Natural killer cell (primary cell): ENCODE results near the gene DAB2IP. TPM values are rescaled to one million over a fixed set of nuclear protein-coding genes. Genes with fewer than 3 reads are reported as not detected.
"Not testable (repeated sequence)": the region's sequence is repeated elsewhere in the genome, so short reads cannot be mapped to it uniquely, and the experiment has no call there.

Source experiments
- ATAC-seq, 3 donors: fragments of 150-1000 bp in 2 of 3; fragments of 200-7000 bp in 1 of 3; cut with Tn5 transposase; 1 replicate in 1 of 3; 2 replicates in 2 of 3; pipeline ENCODE4 v1.10.0; 2021; ENCODE audit warnings: mild to moderate bottlenecking in 2 of 3, moderate library complexity in 2 of 3
- DNase-seq, 2 donors: peaks; one replicate each; pipeline versions ENCODE4 v3.0.0 to v3.0.0-alpha.2; 2013 to 2021; ENCODE audit warnings: mixed read lengths in 1 of 2
- H3K27ac ChIP-seq: one replicate; pipeline ENCODE4 v1.5.1; 2013; ENCODE audit warnings: mild to moderate bottlenecking, low read length
- H3K27me3 ChIP-seq: one replicate; pipeline ENCODE4 v1.6.1; 2013; ENCODE audit warnings: low read length; ENCODE audit not compliant: control insufficient read depth, insufficient read depth
- H3K36me3 ChIP-seq: one replicate; pipeline ENCODE4 v1.6.1; 2013; ENCODE audit warnings: low read length; ENCODE audit not compliant: control insufficient read depth, insufficient read depth
- H3K4me1 ChIP-seq: one replicate; pipeline ENCODE4 v1.6.1; 2013; ENCODE audit warnings: low read length; ENCODE audit not compliant: control insufficient read depth, insufficient read depth
- H3K4me3 ChIP-seq: one replicate; pipeline ENCODE4 v1.5.1; 2013; ENCODE audit warnings: low read length
- H3K9me3 ChIP-seq: one replicate; pipeline ENCODE4 v1.6.1; 2013; ENCODE audit warnings: low read length; ENCODE audit not compliant: control insufficient read depth, insufficient read depth
- H3K27ac Mint-ChIP-seq, 2 donors: one replicate each; pipeline ENCODE4 v1.8.0; 2022; ENCODE audit warnings: mild to moderate bottlenecking in 2 of 2, mixed read lengths in 2 of 2, moderate library complexity in 1 of 2
- H3K27me3 Mint-ChIP-seq, 2 donors: one replicate each; pipeline ENCODE4 v1.8.0; 2022; ENCODE audit warnings: low read depth in 2 of 2, mixed read lengths in 2 of 2
- H3K36me3 Mint-ChIP-seq: one replicate; pipeline ENCODE4 v1.8.0; 2022; ENCODE audit warnings: mixed read lengths
- H3K4me1 Mint-ChIP-seq, 2 donors: one replicate each; pipeline ENCODE4 v1.8.0; 2022; ENCODE audit warnings: mixed read lengths in 2 of 2
- H3K4me3 Mint-ChIP-seq: one replicate; pipeline ENCODE4 v1.8.0; 2022; ENCODE audit warnings: mild to moderate bottlenecking, moderate library complexity, mixed read lengths
- H3K9me3 Mint-ChIP-seq, 2 donors: one replicate each; pipeline ENCODE4 v1.8.0; 2022; ENCODE audit warnings: mixed read lengths in 2 of 2
- WGBS: methylation state at CpG from one replicate; pipeline ENCODE4 v1.1.7; 2013; ENCODE audit warnings: missing lambda C conversion rate; ENCODE audit not compliant: insufficient coverage; 5-methylcytosine and 5-hydroxymethylcytosine counted together
- intact Hi-C: fragments of 100-400 bp; cut with micrococcal nuclease; formaldehyde crosslinking; loops from one replicate; pipeline ENCODE4 v1.14.2; 2022
- total RNA-seq, 4 donors: library from RNA; stranded (reverse); fragments of 120-200 nt in 1 of 4; gene quantifications; one replicate each; pipeline versions ENCODE4 v1.2.3 to v1.2.4, GENCODE V29; 2013 to 2022
- TF ChIP-seq, protein P1 (sequence below): fragments of 200-600 bp; IDR thresholded peaks from one replicate; pipeline ENCODE4 v1.8.0; 2022; ENCODE audit warnings: antibody characterized with exemption

The DAB2IP gene
- total RNA-seq, 3 donors from 2014 or later (not counting 1 experiment from before 2014, with no cell fraction given): 0.19 to 2.5 TPM; not detected in 1

DNA sequence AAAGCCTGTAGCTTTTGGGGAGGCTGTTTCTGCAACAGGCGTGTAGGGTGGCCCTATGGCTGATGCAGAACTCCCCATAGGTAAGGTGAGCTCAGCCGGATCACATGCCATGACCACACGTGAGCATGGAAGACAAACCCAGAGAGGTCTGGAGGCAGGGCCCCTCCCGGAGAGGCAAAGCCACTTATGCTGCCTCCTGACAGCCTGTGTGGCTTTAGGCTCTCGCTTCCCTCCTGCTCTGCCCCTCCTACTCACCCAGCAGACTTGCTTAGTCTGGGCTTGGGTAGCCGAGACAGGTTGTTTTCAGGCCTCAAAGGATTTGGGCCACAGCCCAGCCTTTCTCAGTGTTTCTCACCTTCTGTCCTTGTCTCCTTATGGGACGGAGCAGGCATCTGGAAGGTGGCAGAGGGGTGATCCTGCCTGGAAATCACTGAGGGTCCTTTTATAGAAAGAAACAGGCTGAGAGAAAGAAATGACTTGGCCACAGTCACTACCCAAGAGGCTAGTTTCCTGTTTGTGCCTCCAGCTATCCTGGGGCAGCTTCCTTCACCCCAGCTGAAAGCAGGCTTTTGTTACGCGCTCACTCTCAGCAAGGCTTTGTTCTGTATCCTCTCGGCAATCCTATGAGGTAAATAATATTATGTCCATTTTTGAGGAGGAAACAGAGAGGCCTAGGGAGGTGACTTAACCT, 89.9 kb downstream of the DAB2IP start:
- no peak overlapping the region for H3K27ac Mint-ChIP-seq
- H3K4me1 Mint-ChIP-seq: peaks cover 6 to 18% of the 10 kb centered on the region in 2 donors
- Histone ChIP-seq H3K27me3 (no peaks in the 10 kb centered on the region), H3K9me3 (no peaks in the 10 kb centered on the region), H3K4me3 (no peak overlapping the region), H3K4me1 (peaks cover 10% of the 10 kb centered on the region), H3K36me3 (no peaks in the 10 kb centered on the region), H3K27ac (no peak overlapping the region)
- H3K27me3 Mint-ChIP-seq: peaks cover 14 to 19% of the 10 kb centered on the region in 2 donors
- intact Hi-C loops: no loop called here
- DNase-seq (no peak), ATAC-seq (no peak)
- WGBS: 84% methylated on average over 10 of the region's 10 CpGs
- no peaks in the 10 kb centered on the region for H3K36me3 Mint-ChIP-seq
- H3K4me3 Mint-ChIP-seq: no peak overlapping the region
- TF ChIP-seq, protein P1, sequence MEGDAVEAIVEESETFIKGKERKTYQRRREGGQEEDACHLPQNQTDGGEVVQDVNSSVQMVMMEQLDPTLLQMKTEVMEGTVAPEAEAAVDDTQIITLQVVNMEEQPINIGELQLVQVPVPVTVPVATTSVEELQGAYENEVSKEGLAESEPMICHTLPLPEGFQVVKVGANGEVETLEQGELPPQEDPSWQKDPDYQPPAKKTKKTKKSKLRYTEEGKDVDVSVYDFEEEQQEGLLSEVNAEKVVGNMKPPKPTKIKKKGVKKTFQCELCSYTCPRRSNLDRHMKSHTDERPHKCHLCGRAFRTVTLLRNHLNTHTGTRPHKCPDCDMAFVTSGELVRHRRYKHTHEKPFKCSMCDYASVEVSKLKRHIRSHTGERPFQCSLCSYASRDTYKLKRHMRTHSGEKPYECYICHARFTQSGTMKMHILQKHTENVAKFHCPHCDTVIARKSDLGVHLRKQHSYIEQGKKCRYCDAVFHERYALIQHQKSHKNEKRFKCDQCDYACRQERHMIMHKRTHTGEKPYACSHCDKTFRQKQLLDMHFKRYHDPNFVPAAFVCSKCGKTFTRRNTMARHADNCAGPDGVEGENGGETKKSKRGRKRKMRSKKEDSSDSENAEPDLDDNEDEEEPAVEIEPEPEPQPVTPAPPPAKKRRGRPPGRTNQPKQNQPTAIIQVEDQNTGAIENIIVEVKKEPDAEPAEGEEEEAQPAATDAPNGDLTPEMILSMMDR: no peak
- H3K9me3 Mint-ChIP-seq: no peaks in the 10 kb centered on the region

DNA sequence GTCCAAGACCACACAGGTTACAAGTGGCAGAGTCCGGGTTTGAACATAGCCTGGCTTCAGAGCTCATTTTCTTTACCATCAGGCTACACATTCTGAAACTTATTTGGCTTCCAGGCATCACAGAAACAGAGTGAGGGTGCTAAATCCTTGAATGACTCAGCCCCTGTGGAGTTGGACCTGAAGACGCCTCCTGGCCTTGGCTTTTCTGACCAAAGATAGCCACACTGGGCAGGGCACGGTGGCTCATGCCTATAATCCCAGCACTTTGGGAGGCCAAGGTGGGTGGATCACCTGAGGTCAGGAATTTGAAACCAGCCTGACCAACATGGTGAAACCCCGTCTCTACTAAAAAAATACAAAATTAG, 90.5 kb downstream of the DAB2IP start:
- H3K27ac Mint-ChIP-seq, H3K9me3 ChIP-seq, H3K27ac ChIP-seq, ATAC-seq, H3K4me3 ChIP-seq, H3K4me3 Mint-ChIP-seq, DNase-seq, H3K36me3 ChIP-seq, H3K4me1 ChIP-seq, H3K9me3 Mint-ChIP-seq, H3K36me3 Mint-ChIP-seq, H3K27me3 ChIP-seq, intact Hi-C loops: not testable (repeated sequence)
- Mint-ChIP-seq H3K27me3 (peaks cover 14 to 15% of the 10 kb centered on the region in 2 donors), H3K4me1 (peaks cover 1 to 18% of the 10 kb centered on the region in 2 donors)
- WGBS: 80% methylated on average over 4 of the region's 4 CpGs

DNA sequence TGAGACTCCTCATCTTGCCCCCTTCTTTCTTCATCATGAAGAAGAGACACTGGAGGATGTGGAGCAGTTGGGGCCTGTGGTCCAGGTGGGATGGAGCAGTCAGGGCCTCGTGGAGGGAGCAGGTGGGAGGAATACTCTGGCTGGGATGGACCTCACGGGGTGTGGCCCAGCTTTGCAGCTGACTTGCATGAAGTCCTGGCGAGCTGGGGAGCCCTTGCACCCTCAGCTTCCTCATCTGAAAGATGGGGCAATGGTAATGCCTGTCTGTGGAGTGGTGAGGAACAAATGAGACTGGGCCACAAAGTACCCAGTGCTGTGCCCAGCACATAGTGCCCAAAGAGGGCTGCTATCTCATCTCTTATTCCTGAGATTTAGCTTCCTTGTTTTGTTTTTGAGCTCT, 91.5 kb downstream of the DAB2IP start:
- Mint-ChIP-seq H3K9me3 (no peaks in the 10 kb centered on the region), H3K4me3 (no peak overlapping the region), H3K27me3 (peaks cover 11 to 14% of the 10 kb centered on the region in 2 donors), H3K36me3 (no peaks in the 10 kb centered on the region), H3K27ac (no peak overlapping the region), H3K4me1 (peaks cover 6 to 22% of the 10 kb centered on the region in 2 donors)
- ATAC-seq (no peak), DNase-seq (no peak)
- no peaks in the 10 kb centered on the region for H3K36me3 ChIP-seq
- intact Hi-C loops: no loop called here
- 66% methylated on average over 3 of the region's 3 CpGs for WGBS
- peaks cover 8% of the 10 kb centered on the region for H3K4me1 ChIP-seq
- no peaks in the 10 kb centered on the region for H3K27me3 ChIP-seq
- no peak overlapping the region for H3K4me3 ChIP-seq
- H3K9me3 ChIP-seq: no peaks in the 10 kb centered on the region
- no peak overlapping the region for H3K27ac ChIP-seq
- TF ChIP-seq, protein P1: no peak

DNA sequence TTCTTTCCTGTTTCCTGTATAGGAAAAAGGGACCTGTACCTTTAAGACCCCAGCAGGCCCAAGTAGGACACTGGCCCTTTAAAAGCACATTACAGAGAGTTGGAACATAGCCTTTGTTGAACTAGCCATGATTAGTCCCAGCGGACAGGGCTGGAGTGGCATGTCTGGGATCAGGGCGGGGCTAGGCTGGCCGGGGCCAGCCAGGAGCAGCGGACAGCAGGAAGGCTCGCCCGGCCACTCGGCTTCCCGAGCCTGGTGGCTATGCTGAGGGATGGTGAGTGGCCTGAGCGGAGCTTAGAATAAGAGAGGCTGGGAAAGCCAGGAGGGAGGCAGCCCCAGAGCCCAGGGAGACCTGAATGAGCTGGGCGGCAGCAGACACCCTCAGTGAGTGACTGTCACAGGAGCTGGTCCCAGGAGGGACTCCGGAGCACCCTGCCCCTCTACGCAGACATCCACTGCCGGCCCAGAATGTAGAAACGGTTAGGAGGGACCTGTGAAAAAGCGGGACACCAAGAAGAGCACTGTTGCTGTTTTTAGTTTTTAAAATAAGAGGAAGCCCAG, 92.1 kb downstream of the DAB2IP start:
- H3K4me1 Mint-ChIP-seq: peaks cover 12 to 28% of the 10 kb centered on the region in 2 donors
- H3K36me3 Mint-ChIP-seq: no peaks in the 10 kb centered on the region
- ATAC-seq (no peak), DNase-seq (no peak)
- peaks cover 10 to 14% of the 10 kb centered on the region in 2 donors for H3K27me3 Mint-ChIP-seq
- TF ChIP-seq, protein P1: no peak
- Histone ChIP-seq H3K4me3 (no peak overlapping the region), H3K36me3 (no peaks in the 10 kb centered on the region), H3K27me3 (no peaks in the 10 kb centered on the region), H3K4me1 (peaks cover 14% of the 10 kb centered on the region), H3K9me3 (no peaks in the 10 kb centered on the region), H3K27ac (no peak overlapping the region)
- H3K4me3 Mint-ChIP-seq: no peak overlapping the region
- 95% methylated on average over 15 of the region's 15 CpGs for WGBS
- intact Hi-C loops: no loop called here
- H3K27ac Mint-ChIP-seq: no peak overlapping the region
- no peaks in the 10 kb centered on the region for H3K9me3 Mint-ChIP-seq
